ENCODE data around the gene RBBP8NL.

The RBBP8NL gene

GRCh38 chr20:62407221-62407992 is 19.9 kb downstream of the RBBP8NL start, which contains the start of gene CABLES2:
Gene CABLES2, minus strand, starts transcription at chr20:62407285. Its CDS starts 9 bp downstream, at chr20:62407276.
- DNase-seq (ENCODE audit: low read depth in 2 of 2): peak; percentile 80 to 83

GRCh38 chr20:62406635-62407176 is 20.6 kb downstream of the RBBP8NL start:
- no peak for DNase-seq (ENCODE audit: low read depth in 2 of 2)

GRCh38 chr20:62405981-62406513 is 21.3 kb downstream of the RBBP8NL start:
- no peak for DNase-seq (ENCODE audit: low read depth in 2 of 2)

- no peak for DNase-seq (ENCODE audit: low read depth in 2 of 2)
Observed at GRCh38 chr20:62405108-62405980, 22.0 kb downstream of the RBBP8NL start.

GRCh38 chr20:62404761-62405107 is 22.6 kb downstream of the RBBP8NL start:
- no peak for DNase-seq (ENCODE audit: low read depth in 2 of 2)

GRCh38 chr20:62404112-62404665 is 23.1 kb downstream of the RBBP8NL start:
- DNase-seq (ENCODE audit: low read depth in 2 of 2): no peak

- DNase-seq (ENCODE audit: low read depth in 2 of 2): no peak
Observed at GRCh38 chr20:62403331-62403730, 24.0 kb downstream of the RBBP8NL start.

GRCh38 chr20:62402456-62403150 is 24.7 kb downstream of the RBBP8NL start:
- DNase-seq (ENCODE audit: low read depth in 2 of 2): no peak

GRCh38 chr20:62401331-62401779 is 26.0 kb downstream of the RBBP8NL start:
- DNase-seq (ENCODE audit: low read depth in 2 of 2): no peak

GRCh38 chr20:62400541-62400940 is 26.8 kb downstream of the RBBP8NL start:
- no peak for DNase-seq (ENCODE audit: low read depth in 2 of 2)

- no peak for DNase-seq (ENCODE audit: low read depth in 2 of 2)
Observed at GRCh38 chr20:62400021-62400420, 27.3 kb downstream of the RBBP8NL start.

- DNase-seq (ENCODE audit: low read depth in 2 of 2): no peak
Observed at GRCh38 chr20:62398120-62398821, 29.1 kb downstream of the RBBP8NL start.

GRCh38 chr20:62396367-62397239 is 30.7 kb downstream of the RBBP8NL start:
- no peak for DNase-seq (ENCODE audit: low read depth in 2 of 2)

GRCh38 chr20:62395311-62396242 is 31.8 kb downstream of the RBBP8NL start:
- no peak for DNase-seq (ENCODE audit: low read depth in 2 of 2)

- no peak for DNase-seq (ENCODE audit: low read depth in 2 of 2)
Observed at GRCh38 chr20:62394248-62395245, 32.8 kb downstream of the RBBP8NL start.

- no peak for DNase-seq (ENCODE audit: low read depth in 2 of 2)
Observed at GRCh38 chr20:62393830-62394229, 33.5 kb downstream of the RBBP8NL start.

GRCh38 chr20:62393335-62393665 is 34.0 kb downstream of the RBBP8NL start:
- DNase-seq (ENCODE audit: low read depth in 2 of 2): no peak
